ENCODE data around the gene CAMTA1.
"Not testable (repeated sequence)": the region's sequence is repeated elsewhere in the genome, so short reads cannot be mapped to it uniquely, and the experiment has no call there.

Gene CAMTA1

GRCh38 chr1:7769673-7770412, 984.6 kb downstream of the CAMTA1 start:
- DNase-seq (ENCODE audit: low read depth in 2 of 2): no peak

DNA sequence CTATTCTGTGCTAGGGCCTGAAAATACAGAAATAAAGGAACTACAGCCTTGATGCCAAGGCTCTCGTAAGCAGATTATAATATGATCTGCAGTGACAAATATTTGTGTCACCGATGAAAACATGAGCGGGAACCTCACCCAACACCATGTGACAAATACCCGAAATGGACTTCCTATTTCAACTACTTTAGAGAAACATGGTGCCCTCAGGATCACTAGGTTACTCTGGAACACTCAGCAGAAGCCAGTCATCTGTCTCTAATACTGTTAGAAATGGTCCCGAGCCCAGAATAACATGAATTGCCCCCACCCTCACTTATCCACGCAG, 985.4 kb downstream of the CAMTA1 start:
- no peak for DNase-seq (ENCODE audit: low read depth in 2 of 2)

DNA sequence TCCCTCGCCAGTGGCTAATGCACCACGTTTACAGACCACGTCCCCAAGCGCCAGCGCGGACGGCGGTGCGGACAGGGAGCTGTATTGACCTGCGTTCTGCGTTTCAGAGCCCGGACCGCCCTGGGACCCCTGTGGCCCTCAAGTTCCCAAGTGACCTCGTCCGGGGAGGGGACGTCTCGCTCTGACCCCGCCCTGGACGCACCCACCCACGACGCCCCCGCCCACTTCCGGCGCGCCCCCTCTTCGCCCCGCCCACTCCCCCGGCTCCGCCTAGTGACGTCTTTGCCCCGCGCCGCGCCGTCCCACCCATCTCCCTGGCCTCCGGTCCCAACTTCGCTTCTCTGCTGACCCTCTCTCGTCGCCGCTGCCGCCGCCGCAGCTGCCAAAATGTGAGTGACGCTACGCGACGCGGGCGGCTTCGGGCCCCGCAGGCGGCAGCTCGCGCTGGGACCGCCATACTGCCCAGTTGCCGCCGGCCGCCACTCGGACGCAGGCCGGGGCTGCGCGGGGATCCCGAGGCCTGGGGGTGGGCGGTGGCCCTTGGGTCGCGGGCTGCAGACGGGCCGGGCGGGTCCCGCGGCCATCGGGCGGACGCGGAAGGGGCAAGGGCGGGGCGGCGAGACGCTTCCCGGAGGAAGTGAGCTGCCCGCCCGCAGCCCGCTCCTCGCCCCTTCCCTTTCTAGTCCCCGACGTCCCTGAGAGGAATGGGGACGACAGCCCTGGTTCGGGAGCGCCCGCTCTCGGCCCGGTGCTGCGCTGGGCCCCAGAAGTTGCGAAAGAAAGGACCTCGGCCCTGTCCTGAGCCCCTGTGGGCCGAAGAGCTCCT, 986.0 kb downstream of the CAMTA1 start, which contains the start of gene VAMP3:
VAMP3 (plus strand) TSS at position 300 of the 826 bp plus-strand sequence; CDS start at position 388, 88 bp downstream.
- DNase-seq (ENCODE audit: low read depth in 2 of 2): peak; percentile 25 to 36

- no peak for DNase-seq (ENCODE audit: low read depth in 2 of 2)
These were observed 986.6 kb downstream of the CAMTA1 start for GRCh38 chr1:7771823-7772299.

- DNase-seq (ENCODE audit: low read depth in 2 of 2): no peak
These were observed 992.3 kb downstream of the CAMTA1 start for GRCh38 chr1:7777591-7777990.

DNA sequence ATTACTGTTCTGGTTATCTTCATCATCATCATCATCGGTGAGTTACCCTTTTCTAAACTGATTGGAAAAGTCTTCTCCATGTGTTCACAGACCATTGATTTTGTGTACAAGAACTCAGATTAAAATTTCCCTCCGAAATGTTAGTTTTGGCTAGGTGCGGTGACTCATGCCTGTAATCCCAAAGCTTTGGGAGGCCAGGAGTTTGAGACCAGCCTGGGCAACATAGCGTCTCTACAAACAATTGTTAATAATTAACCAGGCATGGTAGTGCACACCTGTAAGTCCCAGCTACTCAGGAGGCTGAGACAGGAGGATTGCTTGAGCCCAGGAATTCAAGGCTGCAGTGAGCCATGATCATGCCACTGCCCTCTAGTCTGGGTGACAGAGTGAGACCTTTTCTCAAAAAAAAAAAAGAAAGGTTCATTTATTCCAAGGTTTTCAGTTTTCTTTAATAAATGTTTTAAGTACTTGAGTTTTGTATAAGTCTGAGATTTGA, 992.9 kb downstream of the CAMTA1 start:
- no peak for DNase-seq (ENCODE audit: low read depth in 2 of 2)

DNA sequence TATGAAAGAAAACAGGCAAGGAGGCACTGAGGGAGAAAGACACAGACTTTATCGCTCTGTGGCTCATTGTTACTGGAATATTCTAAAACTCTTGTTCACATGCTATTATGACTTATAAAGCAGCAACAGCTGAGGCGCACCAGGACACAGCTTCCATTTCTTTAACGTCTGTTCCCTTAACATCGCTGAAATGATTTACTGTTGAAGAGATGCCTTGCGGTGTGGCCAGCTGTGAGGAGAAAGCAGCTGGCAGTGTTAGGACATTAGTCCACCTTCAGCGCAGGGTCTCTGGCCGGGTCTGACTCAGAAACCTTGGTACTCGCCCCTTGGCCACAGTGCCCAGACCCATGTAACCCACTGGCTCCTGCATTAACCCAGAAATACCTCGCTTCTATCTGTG, 995.7 kb downstream of the CAMTA1 start:
- no peak for DNase-seq (ENCODE audit: low read depth in 2 of 2)

DNA sequence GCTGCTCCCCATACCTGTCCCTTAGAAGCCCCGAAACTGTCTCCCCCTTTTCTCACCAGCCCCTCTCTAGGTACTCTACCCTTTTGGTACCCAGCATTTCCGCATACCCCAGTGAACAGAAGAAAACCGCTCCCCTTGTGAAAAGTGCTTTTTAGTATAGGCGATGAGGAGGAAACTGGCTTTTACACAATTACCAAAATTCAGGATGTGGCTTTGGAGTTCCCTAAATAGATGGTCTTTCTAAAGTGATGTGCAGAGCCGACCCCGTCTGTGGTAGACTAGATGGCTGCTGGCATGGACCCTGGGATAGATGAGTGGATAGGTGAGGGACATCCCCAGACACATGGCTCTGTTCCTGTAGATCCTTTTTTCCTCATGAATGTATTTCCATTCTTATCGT, 996.2 kb downstream of the CAMTA1 start:
- no peak for DNase-seq (ENCODE audit: low read depth in 2 of 2)

DNA sequence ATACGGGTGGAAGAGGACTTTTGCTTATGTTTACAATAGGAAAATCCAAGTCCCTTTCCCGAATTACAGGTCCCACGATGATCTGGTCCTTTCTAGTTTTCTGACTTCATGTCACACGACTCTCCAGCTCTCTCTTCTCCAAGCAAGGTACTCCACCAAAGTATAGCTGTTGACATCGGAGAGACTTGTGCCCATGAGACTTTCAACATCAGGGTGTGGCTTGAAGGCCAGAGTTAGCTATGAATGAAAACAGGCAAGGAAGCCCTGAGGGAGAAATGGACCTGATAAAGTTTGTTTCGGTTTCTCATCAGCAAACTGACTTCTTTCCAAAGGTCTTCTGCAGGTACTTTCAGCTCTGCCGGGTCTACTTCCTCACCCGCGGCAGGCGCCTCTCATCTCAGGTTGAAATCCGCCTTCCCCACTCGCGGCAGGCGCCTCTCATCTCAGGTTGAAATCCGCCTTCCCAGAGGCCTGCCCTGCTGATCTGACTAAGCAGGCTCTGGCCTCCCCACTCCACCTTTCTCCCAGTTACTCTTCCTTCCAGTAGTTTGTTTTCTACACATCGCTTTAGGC, 996.8 kb downstream of the CAMTA1 start:
- no peak for DNase-seq (ENCODE audit: low read depth in 2 of 2)

DNA sequence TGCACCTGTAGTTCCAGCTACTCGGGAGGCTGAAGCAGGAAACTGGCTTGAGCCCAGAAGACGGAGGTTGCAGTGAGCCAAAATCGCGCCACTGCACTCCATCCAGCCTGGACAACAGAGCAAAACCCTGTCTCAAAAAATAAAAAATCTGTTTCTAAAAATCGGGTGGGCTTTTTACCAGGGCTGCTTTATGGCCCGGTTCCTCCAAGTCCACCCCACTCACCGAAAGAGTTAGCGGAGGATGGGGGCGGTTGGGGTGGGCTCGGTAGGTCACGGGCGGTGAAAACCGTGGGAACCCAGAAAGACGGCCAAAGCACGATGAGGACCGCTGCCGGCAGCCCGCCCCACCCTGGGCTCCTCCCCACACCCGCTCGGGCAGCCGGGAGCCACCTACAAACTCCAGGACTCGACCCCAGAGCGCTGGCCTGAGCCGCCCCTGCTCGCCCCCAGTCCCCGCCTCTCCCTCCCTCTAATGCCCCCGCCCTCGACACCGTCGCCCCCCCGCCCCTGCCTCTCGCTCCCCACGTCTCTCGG, 998.0 kb downstream of the CAMTA1 start:
- DNase-seq (ENCODE audit: low read depth in 2 of 2): no peak

DNA sequence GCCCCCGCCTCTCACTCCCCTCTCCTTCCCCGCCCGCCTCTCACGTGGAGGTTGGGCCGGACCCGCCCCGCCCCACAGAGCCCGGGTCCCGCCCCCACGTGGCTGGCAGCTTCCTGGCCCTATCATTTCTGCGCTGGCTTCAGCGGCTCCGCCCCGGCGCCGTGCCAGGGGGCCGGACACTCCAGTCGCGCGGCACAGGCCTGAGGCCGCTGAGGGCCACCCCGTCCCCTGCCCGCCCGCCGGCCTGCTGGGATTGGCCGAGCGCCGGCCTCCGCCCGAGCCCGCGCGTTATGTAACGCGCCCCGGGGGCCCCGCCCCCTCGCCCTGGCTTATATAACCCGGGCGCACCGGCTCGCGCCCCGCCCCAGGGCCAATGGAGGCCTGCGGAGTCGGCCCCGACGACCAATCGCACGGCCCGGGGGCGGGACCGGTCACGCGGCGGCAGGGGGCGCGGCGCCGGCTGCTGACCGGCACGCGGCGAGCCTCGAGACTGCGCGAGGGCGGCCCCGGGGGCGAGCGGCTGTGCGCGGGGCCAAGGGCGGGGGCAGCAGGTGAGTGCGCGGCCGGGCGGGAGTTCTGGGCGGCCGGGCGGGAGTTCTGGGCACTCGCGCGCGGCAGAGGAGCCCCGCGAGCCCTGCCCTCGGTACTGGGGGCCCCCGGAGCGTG, 998.7 kb downstream of the CAMTA1 start, which contains the start of gene PER3:
PER3 (plus strand) TSS at position 466 of the 666 bp plus-strand sequence. CDS start 587 bp downstream, outside the sequence.
- DNase-seq (ENCODE audit: low read depth in 2 of 2): peak; percentile 92

- DNase-seq (ENCODE audit: low read depth in 2 of 2): no peak
These were observed 999.3 kb downstream of the CAMTA1 start for GRCh38 chr1:7784492-7785071.

DNA sequence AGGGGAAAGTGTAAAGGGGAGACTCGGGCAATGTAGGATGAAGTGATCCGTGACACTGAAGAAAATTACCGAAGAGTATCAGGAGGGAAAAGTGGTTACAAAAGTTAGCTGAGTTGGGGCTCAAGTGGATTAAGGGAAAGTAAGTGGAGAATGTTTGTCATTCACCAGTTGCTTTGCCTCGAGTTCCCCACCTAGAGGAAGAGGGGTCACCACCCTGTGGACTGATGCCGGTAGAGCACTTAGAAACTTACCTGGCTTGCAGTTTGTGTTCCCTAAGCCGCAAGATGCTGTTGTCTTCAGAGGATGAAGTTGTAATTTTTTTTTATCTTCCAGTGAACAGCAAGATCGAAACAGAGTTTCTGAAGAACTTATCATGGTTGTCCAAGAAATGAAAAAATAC, 999.9 kb downstream of the CAMTA1 start:
- no peak for DNase-seq (ENCODE audit: low read depth in 2 of 2)

- no peak for DNase-seq (ENCODE audit: low read depth in 2 of 2)
These were observed 1001.5 kb downstream of the CAMTA1 start for GRCh38 chr1:7786795-7787194.

DNA sequence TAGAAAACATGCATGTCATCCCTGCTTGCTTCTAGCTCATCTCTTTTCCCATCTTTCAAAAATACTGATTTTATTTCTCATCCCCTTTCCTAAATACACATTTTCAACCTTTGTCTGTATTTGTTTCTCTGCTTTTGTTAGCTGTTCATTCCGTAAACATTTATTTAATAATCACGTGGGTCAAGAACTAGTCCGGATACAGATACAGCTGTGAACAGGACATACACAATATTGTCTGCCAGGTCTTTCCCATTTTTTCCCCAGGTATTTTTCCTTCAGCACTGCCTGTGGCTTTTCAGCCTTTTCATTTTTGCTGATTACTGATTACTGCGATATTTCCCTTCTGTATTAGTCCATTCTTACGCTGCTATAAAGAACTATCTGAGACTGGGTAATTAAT, 1004.6 kb downstream of the CAMTA1 start:
- DNase-seq (ENCODE audit: low read depth in 2 of 2): no peak

DNA sequence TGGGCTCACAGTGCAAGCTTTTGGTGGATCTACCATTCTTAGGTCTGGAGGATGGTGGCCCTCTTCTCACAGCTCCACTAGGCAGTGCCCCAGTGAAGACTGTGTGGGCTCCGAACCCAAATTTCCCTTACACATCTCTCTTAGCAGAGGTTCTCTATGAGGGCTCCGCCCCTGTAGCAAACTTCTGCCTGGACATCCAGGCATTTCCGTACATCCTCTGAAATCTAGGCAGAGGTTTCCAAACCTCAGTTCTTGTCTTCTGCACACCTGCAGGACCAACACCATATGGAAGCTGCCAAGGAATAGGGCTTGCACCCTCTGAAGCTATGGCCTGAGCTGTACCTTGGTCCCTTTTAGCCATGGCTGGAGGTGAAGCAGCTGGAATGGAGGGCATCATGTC, 1005.8 kb downstream of the CAMTA1 start:
- not testable (repeated sequence) for DNase-seq (ENCODE audit: low read depth in 2 of 2)

GRCh38 chr1:7795406-7795805, 1010.2 kb downstream of the CAMTA1 start:
- no peak for DNase-seq (ENCODE audit: low read depth in 2 of 2)

DNA sequence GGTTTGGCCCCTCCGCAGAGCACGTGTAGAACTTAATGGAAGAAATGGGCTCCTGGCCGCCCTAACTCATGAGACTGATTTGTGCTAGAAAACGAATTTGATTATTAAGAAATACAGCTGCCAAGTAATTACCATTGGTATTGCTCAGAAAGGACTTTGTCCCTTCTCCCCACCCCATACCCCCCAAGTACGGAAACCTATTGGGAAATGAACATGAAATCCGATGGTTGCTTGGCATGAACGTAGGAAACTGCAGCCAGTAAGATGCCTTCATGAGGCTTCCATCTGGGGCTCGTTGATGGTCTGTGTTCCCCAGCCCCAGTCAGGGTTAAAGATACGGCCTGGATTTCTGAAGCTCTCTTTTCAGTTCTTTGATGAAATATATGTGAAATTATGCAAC, 1020.2 kb downstream of the CAMTA1 start:
- DNase-seq (ENCODE audit: low read depth in 2 of 2): no peak

- DNase-seq (ENCODE audit: low read depth in 2 of 2): peak in 1 of 2 experiments; percentile 9
These were observed 1023.1 kb downstream of the CAMTA1 start for GRCh38 chr1:7808253-7808844.

GRCh38 chr1:7809742-7810141, 1024.5 kb downstream of the CAMTA1 start:
- DNase-seq (ENCODE audit: low read depth in 2 of 2): no peak

DNA sequence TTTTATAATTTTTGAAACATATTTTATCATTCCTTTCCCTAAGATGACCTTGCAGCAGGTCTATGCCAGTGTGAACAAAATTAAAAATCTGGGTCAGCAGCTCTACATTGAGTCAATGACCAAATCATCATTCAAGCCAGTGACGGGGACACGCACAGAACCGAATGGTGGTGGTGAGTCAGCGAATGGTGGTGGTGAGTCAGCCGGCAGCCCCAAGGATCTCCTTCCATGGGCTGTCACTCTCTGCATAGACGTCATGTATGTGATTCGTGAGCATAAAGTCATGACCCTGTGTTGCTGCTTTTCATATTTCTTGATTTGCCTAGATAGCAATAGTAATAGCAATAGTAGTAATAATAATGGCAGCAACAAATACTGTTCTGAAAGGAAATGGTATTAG, 1025.1 kb downstream of the CAMTA1 start:
- DNase-seq (ENCODE audit: low read depth in 2 of 2): peak; percentile 17 to 35
